Activated T-cell treated with anti-CD3 and anti-CD28 coated beads, Interleukin-2, amount 50 U/mL, for 4 hours (primary cell): ENCODE data around the gene TLE1. TPM values are rescaled to one million over a fixed set of nuclear protein-coding genes. Genes with fewer than 3 reads are reported as not detected.

Source experiments
- ATAC-seq, 2 donors: fragments of 200-7000 bp; cut with Tn5 transposase; one replicate each; pipeline ENCODE4 v1.10.0; 2021
- DNase-seq: peaks from one replicate; pipeline ENCODE4 v3.0.0-alpha.2; 2020
- H3K27me3 Mint-ChIP-seq: one replicate; pipeline ENCODE4 v1.8.0; 2021; ENCODE audit warnings: low read depth, mixed read lengths
- H3K36me3 Mint-ChIP-seq: one replicate; pipeline ENCODE4 v1.8.0; 2022; ENCODE audit warnings: mixed read lengths; ENCODE audit not compliant: insufficient read depth
- H3K4me1 Mint-ChIP-seq: one replicate; pipeline ENCODE4 v1.8.0; 2021; ENCODE audit warnings: low read depth, mixed read lengths
- H3K4me3 Mint-ChIP-seq: one replicate; pipeline ENCODE4 v1.8.0; 2021; ENCODE audit warnings: mild to moderate bottlenecking, moderate library complexity, mixed read lengths
- H3K9me3 Mint-ChIP-seq: one replicate; pipeline ENCODE4 v1.8.0; 2021; ENCODE audit warnings: mixed read lengths
- total RNA-seq, 3 donors: library from RNA; stranded (reverse); gene quantifications; one replicate each; pipeline ENCODE4 v1.2.1, GENCODE V29; 2021

Gene TLE1
- total RNA-seq, 3 donors from 2014 or later, result 0.35 to 0.55 (median 0.49) TPM

- Mint-ChIP-seq H3K27me3 (no peaks in the 10 kb centered on the region), H3K4me1 (no peaks in the 10 kb centered on the region), H3K4me3 (no peak overlapping the region), H3K36me3 (no peaks in the 10 kb centered on the region), H3K9me3 (no peaks in the 10 kb centered on the region)
- no peak for ATAC-seq
- no peak for DNase-seq
These were observed 60.5 kb downstream of the TLE1 start for GRCh38 chr9:81628897-81629296.

DNA sequence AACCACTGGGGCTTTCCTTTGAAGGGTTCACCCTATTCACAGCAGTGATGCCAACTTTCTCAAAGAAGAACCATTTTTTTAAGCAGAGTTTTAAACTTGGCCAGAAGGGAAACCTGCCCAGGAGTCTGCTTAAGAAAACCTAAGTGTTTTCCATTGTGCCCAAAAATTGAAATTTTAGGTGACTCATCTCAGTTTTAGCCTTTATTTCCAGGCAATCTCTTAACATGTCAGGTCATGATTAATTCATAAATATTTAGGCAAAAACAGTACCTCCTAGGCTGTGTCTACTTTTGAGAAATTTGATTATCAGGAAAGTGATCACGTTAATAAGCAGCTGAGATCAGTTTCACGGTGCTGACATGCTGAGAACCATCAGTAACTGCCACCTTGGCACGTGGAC is 61.9 kb downstream of the TLE1 start:
- no peak for DNase-seq
- Mint-ChIP-seq H3K27me3 (no peaks in the 10 kb centered on the region), H3K4me3 (no peak overlapping the region), H3K9me3 (no peaks in the 10 kb centered on the region), H3K36me3 (no peaks in the 10 kb centered on the region), H3K4me1 (no peaks in the 10 kb centered on the region)
- no peak for ATAC-seq

DNA sequence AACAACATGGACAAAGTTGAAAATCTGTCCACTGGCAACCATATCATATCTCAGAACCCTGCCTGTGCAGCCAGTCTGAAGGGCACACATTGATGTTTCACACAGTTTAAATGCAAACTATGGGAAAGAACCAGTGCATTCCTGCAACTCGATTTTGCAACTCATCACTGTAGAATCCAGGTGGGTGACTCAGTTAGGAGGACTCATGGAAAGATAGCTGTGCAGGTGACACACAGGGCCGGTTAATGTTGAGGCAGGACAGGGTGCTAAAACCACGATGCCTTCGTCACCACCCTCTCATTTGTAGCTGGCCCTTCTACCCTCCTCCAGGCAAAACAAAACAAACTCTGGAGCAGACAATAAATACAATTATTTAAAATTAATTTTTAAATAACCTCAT is 62.8 kb downstream of the TLE1 start:
- ATAC-seq (no peak), DNase-seq (no peak)
- no peaks in the 10 kb centered on the region for H3K4me1 Mint-ChIP-seq
- no peak overlapping the region for H3K4me3 Mint-ChIP-seq
- H3K9me3 Mint-ChIP-seq, result no peaks in the 10 kb centered on the region
- no peaks in the 10 kb centered on the region for H3K36me3 Mint-ChIP-seq
- H3K27me3 Mint-ChIP-seq, result no peaks in the 10 kb centered on the region

DNA sequence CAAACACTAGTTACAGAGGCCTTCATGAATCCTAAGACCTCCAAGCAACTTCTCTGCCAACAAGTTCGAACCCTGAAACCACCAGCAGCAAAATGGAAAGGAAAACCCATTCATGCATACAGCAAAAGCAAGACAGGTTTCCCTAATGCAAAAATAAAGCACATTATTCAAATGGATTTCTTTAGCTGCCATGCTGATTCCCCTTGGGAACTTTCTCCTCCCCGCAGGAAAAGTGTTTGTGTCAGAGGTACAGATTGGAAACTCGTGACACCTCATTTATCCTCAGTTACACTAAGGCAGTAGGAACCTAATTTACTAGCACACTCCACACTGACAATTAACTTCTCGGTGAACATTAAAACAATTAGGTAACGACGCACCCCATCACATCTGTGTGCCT is 63.4 kb downstream of the TLE1 start:
- no peaks in the 10 kb centered on the region for H3K9me3 Mint-ChIP-seq
- H3K27me3 Mint-ChIP-seq, result no peaks in the 10 kb centered on the region
- DNase-seq (no peak), ATAC-seq (no peak)
- no peaks in the 10 kb centered on the region for H3K36me3 Mint-ChIP-seq
- no peaks in the 10 kb centered on the region for H3K4me1 Mint-ChIP-seq
- H3K4me3 Mint-ChIP-seq, result no peak overlapping the region

- no peaks in the 10 kb centered on the region for H3K27me3 Mint-ChIP-seq
- H3K4me1 Mint-ChIP-seq, result peaks cover 9% of the 10 kb centered on the region
- H3K9me3 Mint-ChIP-seq, result no peaks in the 10 kb centered on the region
- ATAC-seq (no peak), DNase-seq (no peak)
- H3K4me3 Mint-ChIP-seq, result no peak overlapping the region
- no peaks in the 10 kb centered on the region for H3K36me3 Mint-ChIP-seq
These were observed 65.6 kb downstream of the TLE1 start for GRCh38 chr9:81623778-81624177.

DNA sequence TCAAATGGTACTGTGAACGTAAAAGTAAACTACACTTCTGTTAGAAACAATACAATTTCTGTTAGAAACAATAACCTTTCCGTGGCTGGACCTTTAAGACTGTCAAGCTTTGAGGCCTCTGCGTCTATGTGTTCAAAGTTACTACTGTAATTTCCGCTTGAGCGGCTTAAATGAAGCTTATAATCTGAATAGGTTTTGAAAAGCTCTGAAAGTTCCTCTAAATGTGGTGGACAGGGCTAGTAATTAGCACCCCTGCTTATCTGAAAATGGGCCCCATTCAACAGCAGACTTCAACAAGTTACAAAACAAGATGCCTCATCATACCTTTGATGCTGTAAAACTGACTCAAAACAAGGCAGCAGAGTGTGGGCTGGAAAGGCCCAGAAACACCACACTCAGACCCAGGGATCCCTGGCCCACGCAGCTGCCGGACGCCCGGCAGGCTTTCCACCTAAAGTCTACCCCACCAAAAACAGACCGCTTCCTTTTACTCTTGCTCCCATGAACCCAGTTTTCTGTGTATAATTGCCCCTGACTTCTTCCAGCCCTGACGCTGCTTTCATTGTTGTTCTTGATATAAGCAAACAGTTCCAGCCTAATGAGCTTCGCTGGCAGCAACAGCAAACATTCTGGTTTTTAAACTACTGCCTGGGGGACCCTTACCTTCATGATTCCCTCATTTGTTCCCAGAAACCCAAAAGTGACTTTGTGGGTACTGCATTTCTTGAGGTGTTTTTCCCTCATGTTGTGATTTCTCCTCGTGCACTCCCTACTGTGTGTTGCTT is 66.7 kb downstream of the TLE1 start:
- ATAC-seq (no peak), DNase-seq (no peak)
- Mint-ChIP-seq H3K4me1 (peaks cover 9% of the 10 kb centered on the region), H3K9me3 (no peaks in the 10 kb centered on the region), H3K4me3 (no peak overlapping the region), H3K27me3 (no peaks in the 10 kb centered on the region), H3K36me3 (no peaks in the 10 kb centered on the region)

DNA sequence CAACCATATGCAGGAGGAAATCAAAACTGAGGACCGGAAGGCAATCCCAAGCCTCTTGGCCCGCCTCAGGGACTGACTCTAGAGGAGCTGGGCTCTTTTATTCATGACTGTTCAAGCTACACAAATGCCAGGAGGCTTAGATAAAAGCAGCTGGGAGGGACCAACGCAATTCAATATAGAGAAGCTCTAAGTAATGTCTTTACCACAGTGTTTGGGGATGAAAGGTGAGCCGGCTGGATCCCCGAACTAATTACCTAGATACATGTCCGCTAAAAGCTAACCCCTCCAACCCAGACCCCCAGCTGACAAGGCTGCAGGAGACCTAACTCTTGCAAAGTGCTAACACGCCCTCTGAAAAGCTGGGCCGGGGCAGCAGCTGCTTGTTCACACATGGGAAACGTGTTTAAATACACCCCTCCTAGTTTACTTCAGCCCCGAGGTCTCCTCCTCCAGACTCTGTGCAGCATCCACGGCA is 67.5 kb downstream of the TLE1 start:
- H3K4me1 Mint-ChIP-seq, result peaks cover 9% of the 10 kb centered on the region
- DNase-seq (no peak), ATAC-seq (no peak)
- no peaks in the 10 kb centered on the region for H3K36me3 Mint-ChIP-seq
- no peaks in the 10 kb centered on the region for H3K9me3 Mint-ChIP-seq
- H3K27me3 Mint-ChIP-seq, result no peaks in the 10 kb centered on the region
- no peak overlapping the region for H3K4me3 Mint-ChIP-seq

- Mint-ChIP-seq H3K9me3 (no peaks in the 10 kb centered on the region), H3K4me3 (no peak overlapping the region), H3K36me3 (no peaks in the 10 kb centered on the region), H3K27me3 (no peaks in the 10 kb centered on the region), H3K4me1 (peaks cover 9% of the 10 kb centered on the region)
- no peak for DNase-seq
- no peak for ATAC-seq
These were observed 68.2 kb downstream of the TLE1 start for GRCh38 chr9:81621118-81621517.

- Mint-ChIP-seq H3K4me1 (peaks cover 9% of the 10 kb centered on the region), H3K27me3 (no peaks in the 10 kb centered on the region), H3K9me3 (no peaks in the 10 kb centered on the region), H3K36me3 (no peaks in the 10 kb centered on the region), H3K4me3 (no peak overlapping the region)
- peak; percentile 51 to 59 for ATAC-seq
- no peak for DNase-seq
These were observed 69.4 kb downstream of the TLE1 start for GRCh38 chr9:81620002-81620390.

DNA sequence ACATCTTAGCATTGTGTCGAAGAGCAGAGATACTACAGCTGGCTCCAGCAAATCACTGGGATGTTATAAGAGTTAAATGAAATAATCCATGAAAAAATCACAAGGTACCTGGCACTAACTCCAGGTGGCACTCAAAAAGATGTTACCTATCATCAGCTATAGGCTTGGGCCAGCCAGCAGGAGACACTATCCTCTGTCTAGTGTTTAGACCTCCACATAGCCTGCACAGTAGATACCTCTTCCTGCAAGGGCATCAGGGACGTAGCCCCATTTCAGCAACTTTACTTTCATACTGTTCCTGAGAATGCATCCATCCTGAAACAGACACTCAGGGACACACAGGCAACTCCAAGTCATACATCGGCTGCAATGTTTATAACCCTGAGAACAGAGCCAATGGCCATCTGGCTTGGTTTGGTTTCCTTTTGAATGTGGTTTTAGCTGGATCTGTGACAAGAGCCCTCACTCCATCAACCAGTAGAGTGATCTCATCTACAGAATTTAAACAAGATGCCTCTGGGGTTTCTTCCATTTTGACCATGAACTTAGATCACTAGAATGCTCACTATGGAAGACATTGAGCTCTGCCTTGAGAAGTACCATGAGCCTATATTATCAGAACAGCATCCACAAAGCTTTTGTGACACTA is 69.9 kb downstream of the TLE1 start:
- no peaks in the 10 kb centered on the region for H3K36me3 Mint-ChIP-seq
- H3K4me1 Mint-ChIP-seq, result peaks cover 9% of the 10 kb centered on the region
- H3K9me3 Mint-ChIP-seq, result no peaks in the 10 kb centered on the region
- ATAC-seq (peak in 1 of 2 donors; percentile 23), DNase-seq (no peak)
- H3K4me3 Mint-ChIP-seq, result no peak overlapping the region
- H3K27me3 Mint-ChIP-seq, result no peaks in the 10 kb centered on the region

DNA sequence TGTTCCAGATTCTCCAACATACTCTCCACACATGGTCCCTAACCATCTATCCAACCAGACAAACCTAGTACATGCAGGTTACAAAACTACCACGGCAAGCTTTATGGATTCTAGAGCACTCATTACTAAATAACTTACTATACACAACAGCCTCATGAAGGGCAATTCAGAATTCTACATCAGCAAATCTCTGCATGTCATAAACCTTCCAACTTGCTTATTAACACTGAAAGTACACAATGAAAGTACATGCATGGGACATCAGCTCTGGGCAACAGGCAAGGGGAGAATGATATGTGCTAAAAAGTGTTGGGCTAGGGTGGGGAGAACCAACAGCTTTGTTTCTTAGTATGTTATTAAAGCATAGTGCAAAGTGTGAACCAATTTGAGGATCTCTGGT is 70.4 kb downstream of the TLE1 start:
- no peak overlapping the region for H3K4me3 Mint-ChIP-seq
- H3K9me3 Mint-ChIP-seq, result no peaks in the 10 kb centered on the region
- H3K27me3 Mint-ChIP-seq, result no peaks in the 10 kb centered on the region
- ATAC-seq (no peak), DNase-seq (no peak)
- H3K4me1 Mint-ChIP-seq, result peaks cover 9% of the 10 kb centered on the region
- no peaks in the 10 kb centered on the region for H3K36me3 Mint-ChIP-seq

DNA sequence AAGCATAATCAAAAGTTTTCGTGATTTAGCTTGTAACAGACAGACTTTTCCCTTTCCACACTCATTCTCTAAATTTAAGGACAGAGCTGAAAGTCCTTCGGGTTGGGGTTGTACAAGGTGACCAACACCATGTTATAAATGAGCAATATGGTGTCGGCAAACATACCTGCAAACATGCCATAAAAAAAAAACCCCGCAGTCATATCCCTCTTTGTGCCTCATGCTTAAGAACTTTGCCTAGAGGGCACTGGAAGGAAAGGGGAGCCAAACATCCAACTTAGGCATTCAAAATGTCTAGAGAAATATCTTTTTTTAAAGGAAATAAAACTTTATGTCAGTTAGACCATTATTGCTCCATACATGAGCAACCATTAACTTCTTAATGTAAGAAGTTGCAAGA is 73.2 kb downstream of the TLE1 start:
- Mint-ChIP-seq H3K4me3 (no peak overlapping the region), H3K27me3 (no peaks in the 10 kb centered on the region), H3K4me1 (peaks cover 9% of the 10 kb centered on the region), H3K36me3 (no peaks in the 10 kb centered on the region), H3K9me3 (no peaks in the 10 kb centered on the region)
- no peak for ATAC-seq
- DNase-seq, result no peak

DNA sequence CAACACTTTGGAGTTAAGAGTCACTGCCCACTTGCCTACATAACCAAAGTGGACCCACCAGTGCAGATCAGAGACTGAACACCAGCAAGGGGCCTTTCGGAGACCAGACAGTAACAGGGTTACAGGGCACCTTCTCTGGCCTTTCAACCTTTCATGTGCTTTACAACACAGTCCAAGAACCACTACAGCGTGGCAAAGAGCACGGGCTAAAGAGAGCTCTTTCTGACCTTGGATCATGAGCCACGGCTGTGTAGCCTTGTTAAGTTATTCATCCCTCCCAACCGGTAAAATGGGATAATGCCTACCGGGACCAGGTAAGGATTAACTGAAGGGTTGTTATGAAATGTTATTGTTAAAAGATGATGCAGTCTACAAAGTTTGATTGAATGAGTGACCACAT is 75.0 kb downstream of the TLE1 start:
- H3K4me3 Mint-ChIP-seq, result no peak overlapping the region
- DNase-seq (no peak), ATAC-seq (no peak)
- no peaks in the 10 kb centered on the region for H3K9me3 Mint-ChIP-seq
- H3K36me3 Mint-ChIP-seq, result no peaks in the 10 kb centered on the region
- H3K4me1 Mint-ChIP-seq, result peaks cover 5% of the 10 kb centered on the region
- no peaks in the 10 kb centered on the region for H3K27me3 Mint-ChIP-seq

DNA sequence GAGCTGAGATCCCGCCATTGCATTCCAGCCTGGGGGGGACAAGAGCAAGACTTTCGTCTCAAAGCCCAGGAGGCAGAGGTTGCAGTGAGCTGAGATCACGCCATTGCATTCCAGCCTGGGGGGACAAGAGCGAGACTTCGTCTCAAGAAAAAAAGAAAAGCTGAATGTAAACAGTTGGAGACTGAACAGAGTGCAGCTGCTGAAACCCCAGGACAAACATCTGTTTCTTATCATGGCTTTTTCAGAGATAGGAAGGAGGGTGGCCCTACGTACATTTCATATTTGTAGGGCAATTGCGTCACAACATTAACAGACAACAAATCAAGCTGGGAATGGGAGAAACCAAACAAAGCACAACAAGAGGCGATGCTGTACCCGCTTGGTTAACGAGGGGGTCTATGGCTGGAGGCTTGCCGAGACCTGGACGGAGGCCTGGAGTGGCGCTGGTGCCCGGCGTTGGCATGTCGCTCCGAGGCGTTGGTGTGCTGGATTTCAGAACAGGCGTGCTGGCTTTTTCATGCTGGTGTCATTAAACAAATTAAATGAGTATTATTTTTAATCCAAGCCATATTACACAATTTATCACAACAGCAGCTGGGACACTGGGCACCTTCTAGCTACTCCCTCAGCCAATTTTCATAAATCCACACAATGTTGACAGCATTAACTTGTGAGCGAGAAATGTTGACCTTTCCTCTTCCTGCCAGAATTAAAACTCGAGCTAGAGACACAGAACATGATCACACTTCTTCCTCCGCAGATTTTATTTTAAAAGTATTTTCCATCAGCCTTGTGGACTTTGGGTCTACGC is 76.1 kb downstream of the TLE1 start:
- ATAC-seq, result no peak
- H3K4me1 Mint-ChIP-seq, result peaks cover 4% of the 10 kb centered on the region
- no peaks in the 10 kb centered on the region for H3K27me3 Mint-ChIP-seq
- no peaks in the 10 kb centered on the region for H3K9me3 Mint-ChIP-seq
- H3K36me3 Mint-ChIP-seq, result no peaks in the 10 kb centered on the region
- DNase-seq, result no peak
- H3K4me3 Mint-ChIP-seq, result no peak overlapping the region
